ENCODE results near the gene IL13RA1.
"Not testable (repeated sequence)": the region's sequence is repeated elsewhere in the genome, so short reads cannot be mapped to it uniquely, and the experiment has no call there.

Gene IL13RA1

DNA sequence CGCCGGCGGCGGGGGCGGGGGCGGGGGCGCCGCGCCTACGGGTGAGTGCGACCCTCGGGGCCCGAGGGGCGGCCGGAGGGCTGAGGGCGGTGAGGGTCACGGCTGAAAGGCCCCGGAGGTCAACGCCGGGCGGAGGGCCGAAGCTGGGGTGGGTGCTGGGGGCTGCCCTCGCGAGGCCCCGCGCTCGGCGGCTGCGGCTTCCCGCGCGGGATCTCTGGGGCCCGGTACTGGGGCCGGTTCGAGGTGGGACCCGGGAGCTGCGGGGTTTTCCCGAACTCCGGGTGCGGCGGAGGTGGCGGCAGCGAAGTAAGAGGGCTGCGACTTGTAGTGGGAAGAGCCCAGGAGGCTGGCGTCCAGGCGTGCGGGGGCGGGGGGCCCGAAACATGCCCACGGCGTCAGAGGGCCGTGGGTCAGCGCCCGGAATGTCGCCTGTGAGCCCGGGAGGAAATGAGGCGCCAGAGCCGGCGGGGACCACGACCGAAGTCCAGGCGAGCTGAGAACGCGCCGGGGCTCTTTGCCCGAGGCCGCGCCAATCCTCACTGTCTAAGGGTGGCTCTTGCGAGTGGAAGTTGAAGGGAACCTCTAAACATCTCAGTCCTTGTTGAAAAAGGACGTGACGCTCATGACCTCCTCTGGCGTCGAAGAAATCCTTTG, 407 bp downstream of the IL13RA1 start:
- DNase-seq (ENCODE audit: extremely low read depth in 1 of 2, low read depth in 1 of 2): no peak

DNA sequence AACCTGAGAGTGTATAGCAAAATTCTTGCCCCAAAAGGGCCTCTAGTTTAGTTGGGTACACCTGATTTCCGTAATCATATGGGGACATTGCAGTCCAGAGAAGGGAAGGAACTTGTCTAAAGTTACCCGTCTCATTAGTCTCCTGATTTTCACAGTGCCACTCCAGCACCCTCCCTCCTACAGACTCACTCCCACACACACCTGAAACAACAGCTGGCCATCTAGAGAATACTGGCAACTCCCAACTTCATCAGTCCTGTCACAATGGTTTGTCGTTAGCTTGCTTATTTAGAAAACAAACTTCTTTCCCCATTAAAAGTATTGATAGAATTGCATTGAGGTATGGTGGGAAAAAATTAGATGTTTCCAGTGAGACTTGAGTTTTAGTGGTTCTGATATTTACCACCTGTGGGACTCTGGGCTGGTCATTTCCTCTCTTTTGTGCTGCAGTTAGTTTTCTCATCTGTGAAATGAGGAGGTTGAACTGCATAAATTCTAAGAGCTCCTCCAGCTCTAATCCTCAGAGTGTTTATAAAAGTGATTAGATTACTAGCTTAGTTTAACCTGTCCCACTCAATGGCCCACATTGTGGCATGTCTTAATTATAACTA, 1.7 kb downstream of the IL13RA1 start:
- no peak for DNase-seq (ENCODE audit: extremely low read depth in 1 of 2, low read depth in 1 of 2)

DNA sequence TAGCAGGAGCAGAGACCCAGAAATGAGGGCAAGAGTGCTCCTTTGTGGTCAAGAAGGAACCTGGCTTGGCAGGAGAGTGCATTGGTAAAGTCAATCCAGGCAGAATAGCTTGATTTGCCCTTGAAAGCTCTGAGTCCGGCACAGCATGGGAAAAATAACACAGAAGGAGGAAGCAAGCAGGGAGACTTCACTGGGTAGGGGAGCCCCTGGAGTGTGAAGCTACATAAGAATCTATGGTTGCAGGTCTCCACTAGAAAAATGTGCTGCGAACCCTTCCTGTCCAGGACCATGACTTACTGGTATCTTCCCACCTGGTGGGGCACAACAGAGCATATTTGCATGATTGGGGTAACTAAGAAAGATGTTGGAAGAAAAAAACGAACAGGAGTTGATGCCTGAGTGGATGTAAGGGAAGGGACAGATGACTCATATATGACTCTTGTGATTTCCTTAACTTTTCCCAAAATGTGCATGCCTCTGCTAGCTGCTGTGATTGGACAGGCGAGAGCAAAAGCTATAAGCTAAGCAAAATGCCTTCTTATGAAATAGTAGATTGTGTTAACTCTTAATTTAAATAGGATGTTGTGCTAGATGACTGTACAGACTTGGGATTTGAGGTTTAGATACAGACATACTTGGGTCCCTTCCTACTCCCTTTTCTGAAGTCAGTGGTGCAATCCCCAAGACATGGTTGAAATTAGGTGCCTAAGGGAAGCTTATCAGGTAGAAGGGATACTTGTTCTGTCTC, 3.3 kb downstream of the IL13RA1 start:
- DNase-seq (ENCODE audit: extremely low read depth in 1 of 2, low read depth in 1 of 2): no peak

DNA sequence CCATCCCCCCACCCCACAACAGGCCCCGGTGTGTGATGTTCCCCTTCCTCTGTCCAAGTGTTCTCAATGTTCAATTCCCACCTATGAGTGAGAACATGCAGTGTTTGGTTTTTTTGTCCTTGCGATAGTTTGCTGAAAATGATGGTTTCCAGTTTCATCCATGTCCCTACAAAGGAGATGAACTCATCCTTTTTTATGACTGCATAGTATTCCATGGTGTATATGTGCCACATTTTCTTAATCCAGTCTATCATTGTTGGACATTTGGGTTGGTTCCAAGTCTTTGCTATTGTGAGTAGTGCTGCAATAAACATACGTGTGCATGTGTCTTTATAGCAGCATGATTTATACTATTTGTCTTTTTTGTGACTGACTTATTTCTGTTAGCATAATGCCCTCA, 5.1 kb downstream of the IL13RA1 start:
- not testable (repeated sequence) for DNase-seq (ENCODE audit: extremely low read depth in 1 of 2, low read depth in 1 of 2)

DNA sequence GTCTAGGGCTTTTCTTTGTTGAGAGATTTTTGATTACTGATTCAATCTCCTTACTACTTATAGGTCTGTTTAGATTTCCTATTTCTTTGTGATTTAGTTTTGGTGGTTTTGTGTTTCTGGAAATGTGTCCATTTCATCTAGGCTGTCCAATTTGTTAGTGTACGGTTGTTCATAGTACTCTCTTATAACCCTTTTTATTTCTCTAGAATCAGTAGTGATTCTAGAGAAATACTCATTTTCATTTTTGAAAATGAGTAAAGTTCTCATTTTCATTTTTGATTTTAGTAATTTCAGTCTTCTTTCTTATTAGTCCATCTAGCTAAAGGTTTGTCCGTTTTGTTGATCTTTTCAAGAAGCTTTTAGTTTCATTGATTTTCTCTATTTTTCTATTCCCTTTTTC, 7.5 kb downstream of the IL13RA1 start:
- DNase-seq (ENCODE audit: extremely low read depth in 1 of 2, low read depth in 1 of 2): no peak

DNA sequence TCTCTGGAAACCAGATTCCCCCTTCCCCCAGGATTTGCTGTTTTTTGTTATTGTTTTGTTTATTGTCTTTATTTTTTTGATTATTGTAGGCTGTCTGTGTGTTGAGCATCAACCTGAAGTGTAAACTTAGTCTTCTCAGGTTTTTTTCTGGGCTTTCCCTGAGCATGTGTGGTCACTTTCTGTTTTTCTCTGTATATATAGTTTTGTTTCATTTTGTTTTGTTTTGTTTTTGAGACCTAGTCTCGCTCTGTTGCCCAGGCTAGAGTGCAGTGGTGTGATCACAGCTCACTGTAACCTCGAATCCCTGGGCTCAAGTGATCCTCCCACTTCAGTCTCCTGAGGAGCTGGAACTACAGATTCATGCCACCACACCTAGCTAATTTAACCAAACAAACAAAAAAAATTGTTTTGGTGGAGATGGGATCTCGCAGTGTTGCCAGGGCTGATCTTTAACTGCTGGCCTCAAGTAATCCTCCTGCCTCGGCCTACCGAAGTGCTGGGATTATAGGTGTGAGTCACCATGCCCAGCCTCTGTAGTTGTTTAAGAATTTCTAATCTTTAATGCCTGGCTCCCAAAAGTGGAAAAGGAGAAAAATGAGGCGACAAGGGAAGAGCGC, 9.1 kb downstream of the IL13RA1 start:
- no peak for DNase-seq (ENCODE audit: extremely low read depth in 1 of 2, low read depth in 1 of 2)

DNA sequence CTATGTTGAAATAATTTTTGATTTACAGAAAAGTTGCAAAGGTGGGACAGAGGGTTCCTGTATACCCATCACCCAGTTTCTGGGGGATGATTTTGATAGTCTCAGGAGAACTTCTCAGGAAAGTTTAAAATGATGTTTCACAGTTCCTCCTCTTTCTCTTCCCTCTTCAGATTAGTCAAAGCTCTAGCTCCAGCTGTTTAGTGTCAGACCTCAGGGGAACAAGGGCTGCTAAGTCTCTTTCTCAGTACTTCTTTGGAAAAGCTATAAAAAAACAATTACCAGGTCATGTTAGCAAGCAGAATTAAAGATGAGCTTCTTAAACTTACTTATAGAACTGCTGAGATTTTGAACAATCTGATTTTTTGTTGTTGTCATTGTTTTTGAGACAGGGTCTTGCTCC, 12.2 kb downstream of the IL13RA1 start:
- DNase-seq (ENCODE audit: extremely low read depth in 1 of 2, low read depth in 1 of 2): no peak

DNA sequence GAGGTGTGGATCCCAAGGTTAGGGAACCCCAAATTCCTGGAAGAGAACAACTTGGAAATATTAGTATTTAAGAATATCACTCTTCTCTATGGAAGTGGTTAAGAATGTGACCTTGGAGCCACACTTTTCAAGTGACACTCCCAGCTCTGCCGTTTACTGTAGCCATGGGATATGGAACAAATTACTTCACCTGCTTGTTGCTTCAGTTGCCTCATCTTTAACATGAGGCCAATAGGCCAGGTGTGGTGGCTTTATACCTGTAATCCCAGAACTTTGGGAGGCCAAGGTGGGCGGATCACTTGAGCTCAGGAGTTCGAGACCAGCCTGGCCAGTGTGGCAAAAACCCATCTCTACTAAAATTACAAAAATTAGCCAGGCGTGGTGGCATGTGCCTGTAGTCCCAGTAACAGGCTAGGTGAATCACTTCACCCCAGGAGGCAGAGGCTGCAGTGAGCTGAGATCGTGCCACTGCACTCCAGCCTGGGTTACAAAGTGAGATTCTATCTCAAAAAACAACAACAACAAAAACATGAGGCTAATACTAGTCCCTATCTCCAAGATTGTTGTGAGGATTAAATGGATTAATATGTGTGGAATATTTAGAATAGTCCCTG, 13.0 kb downstream of the IL13RA1 start:
- DNase-seq (ENCODE audit: extremely low read depth in 1 of 2, low read depth in 1 of 2): no peak

DNA sequence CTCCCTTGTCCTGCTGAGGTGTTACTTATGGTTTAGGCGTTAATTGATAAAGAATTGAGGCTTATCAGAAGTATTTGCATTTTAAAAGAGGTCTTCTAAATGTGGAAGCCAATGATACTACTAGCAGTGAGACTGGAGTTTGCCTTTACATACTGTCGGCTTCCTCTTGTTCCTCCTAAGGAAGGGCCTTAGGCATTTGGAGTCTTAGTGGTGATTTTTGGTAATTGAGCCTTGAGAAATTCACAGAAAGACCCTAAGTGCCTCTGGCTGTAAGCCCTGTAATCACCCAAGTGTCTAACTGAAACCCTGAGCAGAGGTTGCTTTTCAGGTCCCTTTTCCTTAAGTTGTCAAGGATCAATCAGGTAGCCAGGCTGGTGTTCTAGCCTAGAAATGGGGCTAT, 14.8 kb downstream of the IL13RA1 start:
- no peak for DNase-seq (ENCODE audit: extremely low read depth in 1 of 2, low read depth in 1 of 2)

DNA sequence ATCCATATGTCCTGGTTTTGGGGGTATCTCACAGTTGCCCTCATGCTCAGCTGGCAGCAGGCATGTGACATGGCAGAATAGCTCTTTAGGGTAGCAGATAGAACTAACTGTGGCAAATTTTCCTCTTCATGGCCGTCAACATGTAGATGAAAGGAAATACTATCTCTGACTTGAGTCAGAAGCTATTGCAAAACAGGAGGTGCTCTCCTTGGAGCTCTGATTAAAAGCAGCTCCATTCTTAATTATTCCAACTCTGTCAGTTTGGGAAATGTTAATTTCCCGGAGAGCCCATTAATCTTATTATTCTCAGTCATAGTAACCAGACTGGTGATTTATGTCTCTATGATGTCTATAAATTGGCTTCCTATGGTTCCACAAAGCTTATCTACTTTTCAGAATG, 18.2 kb downstream of the IL13RA1 start:
- DNase-seq (ENCODE audit: extremely low read depth in 1 of 2, low read depth in 1 of 2): no peak

DNA sequence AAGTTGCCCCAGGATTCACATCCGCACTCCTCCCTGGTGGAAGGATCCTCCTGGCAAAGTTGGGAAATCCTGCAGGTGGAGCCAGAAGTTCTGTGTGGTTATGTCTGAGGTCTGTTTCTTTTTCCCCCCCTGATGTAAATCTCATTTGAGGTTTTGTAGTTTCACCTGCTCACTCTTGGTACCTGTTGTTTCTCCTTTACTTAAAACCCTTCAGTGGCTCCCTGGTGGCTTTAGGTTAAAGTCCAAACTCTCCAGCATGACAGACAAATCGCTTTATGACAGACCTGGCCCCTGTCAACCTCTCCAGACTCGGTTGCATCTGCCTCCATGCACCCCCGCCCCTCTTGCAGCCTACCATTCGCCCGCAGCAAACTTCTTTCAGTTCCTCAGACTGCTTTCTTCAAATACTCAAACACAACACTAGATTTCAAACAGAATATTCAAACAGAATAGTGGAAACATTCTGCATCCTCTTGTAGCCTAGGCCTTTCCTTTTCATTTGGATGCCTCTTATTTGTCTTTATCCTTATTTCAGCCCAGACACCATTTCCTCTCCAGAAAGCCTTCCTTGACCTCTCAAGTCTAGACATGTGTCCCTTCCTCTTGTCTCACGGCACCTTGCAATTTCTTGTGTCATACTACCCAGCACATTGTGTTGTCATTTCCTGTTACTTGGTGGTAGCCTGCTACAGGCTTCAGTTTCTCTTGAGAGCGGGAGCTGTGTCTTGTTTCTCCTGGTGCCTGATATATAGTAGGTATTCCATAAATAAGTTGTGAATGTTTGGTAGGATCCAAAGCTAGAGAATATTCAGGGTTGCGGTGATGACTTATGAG, 24.8 kb downstream of the IL13RA1 start:
- DNase-seq (ENCODE audit: extremely low read depth in 1 of 2, low read depth in 1 of 2): no peak

DNA sequence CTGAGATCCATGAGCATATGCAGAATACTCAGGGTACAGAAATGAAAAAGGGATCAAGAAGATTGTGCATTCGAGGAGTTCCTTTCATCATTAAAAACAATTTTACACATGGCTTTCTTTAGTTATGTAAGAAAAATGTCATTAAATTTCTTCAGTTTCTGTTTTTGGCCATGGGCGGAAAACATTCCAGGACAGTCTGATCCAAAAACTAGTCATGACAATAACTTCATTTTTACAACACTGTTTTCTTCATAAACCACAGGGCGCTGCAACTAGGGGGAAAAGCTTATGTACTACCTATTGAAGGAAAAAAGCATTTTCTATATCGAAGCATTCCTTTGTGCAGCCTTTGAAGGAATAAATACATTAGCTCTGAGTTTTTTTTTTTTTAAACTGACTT, 28.2 kb downstream of the IL13RA1 start:
- no peak for DNase-seq (ENCODE audit: extremely low read depth in 1 of 2, low read depth in 1 of 2)

DNA sequence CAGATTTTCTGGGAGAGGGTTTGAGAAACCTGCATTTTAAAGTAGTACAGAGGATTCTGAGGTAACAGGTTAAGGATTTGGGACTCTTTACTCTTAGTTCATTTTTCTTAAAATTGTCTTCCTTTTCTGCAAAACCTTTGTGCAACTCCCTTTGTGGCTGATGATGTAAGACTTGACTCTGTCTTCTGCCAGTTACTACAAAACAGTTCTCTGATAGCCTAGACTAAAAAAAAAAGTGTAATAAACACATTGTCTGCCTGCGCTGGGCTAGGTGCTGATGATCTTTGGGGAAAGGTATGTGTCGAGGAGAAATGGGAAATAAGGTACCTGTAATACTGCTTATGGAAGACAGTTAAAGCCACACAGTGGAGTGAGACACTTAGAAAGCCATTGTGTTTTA, 28.7 kb downstream of the IL13RA1 start:
- DNase-seq (ENCODE audit: extremely low read depth in 1 of 2, low read depth in 1 of 2): no peak

DNA sequence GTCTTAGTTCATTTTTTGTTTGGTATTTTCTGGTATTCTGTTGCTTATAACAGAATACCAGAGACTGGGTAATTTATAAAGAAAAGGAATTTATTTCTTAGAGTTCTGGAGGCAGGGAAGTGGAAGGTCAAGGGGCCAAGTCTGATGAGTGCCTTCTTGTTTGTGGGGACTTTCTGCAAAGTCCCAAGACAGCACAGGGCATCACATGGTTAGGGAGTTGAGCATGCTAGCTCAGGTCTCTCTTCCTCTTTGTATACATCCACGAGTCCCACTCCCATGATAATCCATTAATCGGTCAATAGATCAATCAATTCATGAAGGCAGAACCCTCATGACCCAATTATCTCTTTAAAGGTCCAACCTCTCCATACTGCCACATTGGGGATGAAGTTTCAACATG, 31.1 kb downstream of the IL13RA1 start:
- DNase-seq (ENCODE audit: extremely low read depth in 1 of 2, low read depth in 1 of 2): no peak

DNA sequence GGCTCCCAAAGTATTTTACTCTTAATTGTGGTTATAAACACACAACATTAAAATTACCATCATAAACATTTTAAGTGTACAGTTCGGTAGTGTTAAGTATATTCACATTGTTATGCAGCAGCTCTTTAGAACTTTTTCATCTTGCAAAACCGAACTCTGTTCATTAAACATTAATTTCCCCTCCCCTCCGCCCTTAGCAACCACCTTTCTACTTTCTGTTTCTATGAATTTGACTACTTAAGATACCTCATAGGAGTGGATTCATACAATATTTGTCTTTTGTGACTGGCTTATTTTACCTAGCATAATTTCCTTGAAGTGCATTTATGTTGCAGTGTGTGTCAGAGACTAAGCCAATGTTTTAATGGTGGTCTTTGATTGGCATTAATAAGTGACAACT, 32.6 kb downstream of the IL13RA1 start:
- DNase-seq (ENCODE audit: extremely low read depth in 1 of 2, low read depth in 1 of 2): no peak

DNA sequence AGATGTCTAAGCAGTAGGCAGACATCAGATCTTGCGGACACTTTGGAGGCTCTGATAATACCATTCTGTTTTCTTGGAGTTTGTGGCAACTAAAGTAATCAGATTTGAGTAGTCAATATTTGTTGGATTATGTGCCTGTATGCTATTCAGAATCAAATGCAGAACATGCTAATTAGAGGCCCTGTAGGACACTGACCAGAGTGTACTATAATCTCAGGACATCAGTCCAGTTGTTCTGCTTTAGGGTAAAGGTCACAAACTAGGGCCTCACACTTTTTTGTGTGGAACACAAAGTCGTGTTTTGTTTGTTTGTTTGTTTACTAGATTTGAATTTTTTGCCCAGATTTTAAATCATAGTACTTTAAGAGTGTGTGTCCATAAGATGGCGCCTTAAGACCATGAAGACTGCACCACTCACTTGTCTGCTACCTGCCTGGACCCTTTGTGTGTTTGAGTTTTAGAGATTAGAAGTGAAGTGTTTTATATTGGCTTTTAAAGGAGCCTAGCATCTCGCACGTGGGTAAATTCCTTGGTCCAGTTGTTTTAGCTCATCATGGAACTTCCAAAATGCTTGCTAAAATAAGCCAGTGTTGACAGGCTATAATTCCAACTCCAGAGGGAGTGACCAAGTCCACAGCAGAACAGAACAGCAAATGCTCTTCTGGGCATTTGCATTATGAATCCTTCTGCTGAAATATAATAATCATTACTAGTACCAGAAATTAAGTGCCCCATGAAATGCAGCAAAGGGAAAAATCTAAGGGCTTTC, 34.7 kb downstream of the IL13RA1 start:
- no peak for DNase-seq (ENCODE audit: extremely low read depth in 1 of 2, low read depth in 1 of 2)

DNA sequence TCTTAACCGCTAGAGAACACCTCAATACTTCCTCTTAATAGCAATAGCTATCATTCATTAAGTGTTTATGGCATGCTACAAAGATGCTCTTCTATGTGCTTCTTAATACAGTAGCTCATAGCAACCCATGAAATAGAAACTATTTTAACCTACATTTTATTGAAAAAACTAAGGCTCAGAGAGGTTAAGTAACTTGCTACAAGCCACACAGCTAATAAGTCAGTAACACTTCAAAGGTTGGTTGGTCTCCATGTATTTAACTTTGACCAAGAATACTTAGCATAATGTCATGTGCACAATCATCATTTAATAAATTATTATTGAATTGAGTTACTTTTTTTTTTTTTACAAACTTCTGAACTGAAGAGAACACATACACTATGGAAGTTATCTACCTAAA, 36.1 kb downstream of the IL13RA1 start:
- DNase-seq (ENCODE audit: extremely low read depth in 1 of 2, low read depth in 1 of 2): no peak

DNA sequence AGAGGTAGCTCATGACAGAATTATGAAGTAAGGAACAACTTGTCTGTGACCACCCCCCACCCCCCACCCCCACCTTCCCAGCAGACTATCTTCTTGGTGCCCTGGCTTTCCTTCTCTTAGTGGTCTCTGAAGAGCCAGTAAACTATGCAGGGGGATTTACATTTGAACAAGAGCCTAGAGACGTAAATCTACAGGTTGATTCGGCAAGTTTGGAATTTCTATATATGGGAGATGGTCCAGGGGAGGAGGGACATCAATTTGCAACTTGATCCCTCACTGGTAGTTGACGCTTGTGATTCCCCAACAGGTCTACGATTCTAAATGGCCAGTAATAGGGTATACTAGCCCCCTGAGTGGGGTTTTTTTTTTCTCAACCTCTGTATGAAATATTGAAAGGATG, 36.7 kb downstream of the IL13RA1 start:
- no peak for DNase-seq (ENCODE audit: extremely low read depth in 1 of 2, low read depth in 1 of 2)

DNA sequence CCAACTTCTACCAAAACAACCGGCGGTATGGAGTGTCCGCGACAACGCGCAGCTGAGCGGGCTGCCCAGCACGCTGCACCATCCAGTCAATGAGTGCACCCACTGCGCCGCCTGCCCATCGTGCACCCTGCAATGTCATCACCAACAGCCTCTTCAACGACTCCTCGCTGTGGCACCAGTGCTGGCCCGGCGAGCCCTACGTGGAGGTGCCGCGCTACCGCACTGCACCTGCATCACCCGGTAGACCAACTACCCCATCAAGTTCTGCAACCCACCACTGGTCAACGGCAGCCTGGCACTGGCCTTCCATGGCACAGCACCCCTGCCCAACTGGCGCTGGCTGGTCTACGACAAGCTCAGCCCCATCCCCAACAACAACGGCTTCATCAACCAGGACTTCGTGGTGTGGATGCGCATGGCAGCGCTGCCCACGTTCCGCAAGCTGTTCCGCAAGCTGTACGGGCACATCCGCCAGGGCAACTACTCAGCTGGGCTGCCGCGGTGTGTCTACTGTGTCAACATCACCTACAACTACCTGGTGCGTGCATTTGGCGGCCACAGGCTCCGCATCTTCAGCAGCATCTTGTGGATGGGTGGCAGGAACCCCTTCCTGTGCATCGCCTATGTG, 42.8 kb downstream of the IL13RA1 start:
- DNase-seq (ENCODE audit: extremely low read depth in 1 of 2, low read depth in 1 of 2): no peak
